ENCODE data around the gene KCNK10.
A peak's percentile ranks its signal among the peaks of the same experiment; 100 is the strongest.

KCNK10 gene

DNA sequence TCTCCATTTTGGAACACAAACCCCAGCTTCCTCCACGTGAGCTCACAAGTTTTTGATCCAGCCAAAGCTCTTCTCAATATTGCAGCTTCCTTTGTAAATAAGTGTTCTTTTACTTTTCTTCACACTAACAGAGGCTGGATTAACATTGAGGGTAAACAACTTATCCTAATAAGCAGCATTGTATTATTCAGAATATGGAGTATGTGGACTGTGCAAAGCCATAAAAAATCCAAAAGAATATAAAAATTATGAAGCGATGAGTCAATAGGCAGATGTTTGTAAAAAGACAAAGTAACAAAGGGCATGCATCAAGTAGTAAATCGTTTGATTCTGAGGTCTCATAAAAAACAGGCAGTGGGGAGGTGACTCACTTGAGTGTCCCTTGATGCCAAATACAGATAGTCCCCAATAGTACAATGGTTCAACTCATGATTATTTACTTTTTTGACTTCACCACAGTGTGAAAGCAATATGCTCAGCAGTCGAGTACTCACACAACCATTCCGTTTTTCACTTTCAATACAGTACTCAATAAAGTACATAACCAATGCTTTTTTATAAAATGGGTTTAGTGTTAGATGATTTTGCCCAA, 23.1 kb upstream of the KCNK10 start:
- H4K20me1 ChIP-seq: no peaks in the 10 kb centered on the region
- H3K27me3 ChIP-seq: no peaks in the 10 kb centered on the region
- no peaks in the 10 kb centered on the region for H3K36me3 ChIP-seq
- no peak for TF ChIP-seq Cebpa-rat (IDR thresholded peaks at IDR 0.05)
- H3K4me1 ChIP-seq: 0 out of 2 replicates have a peak, but pooled peaks cover 7% of the 10 kb centered on the region
- no peak overlapping the region for H3K27ac ChIP-seq
- no peak overlapping the region for H3K9ac ChIP-seq
- H3K4me3 ChIP-seq: no peak overlapping the region
- H3K4me2 ChIP-seq: no peak overlapping the region
- no peaks in the 10 kb centered on the region for H3K9me3 ChIP-seq

DNA sequence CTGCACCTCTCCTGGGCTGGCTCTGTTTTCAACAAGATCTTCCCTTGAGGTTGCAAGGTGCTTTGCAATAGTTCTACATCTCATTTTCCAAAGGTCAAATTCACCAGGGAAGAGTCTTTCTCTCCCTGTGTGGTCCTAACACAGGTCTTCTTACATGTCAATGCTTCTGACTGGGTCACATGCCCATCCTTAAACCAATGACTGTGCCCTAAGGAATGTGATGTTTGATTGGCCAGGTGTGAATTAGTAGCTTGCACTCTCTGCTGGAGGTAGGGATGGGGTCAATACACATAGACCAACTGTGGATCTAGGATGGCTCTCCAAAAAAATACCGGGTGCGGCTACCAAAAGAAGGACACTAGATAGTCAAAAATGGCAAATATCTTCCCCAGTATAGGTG, 19.9 kb upstream of the KCNK10 start:
- Histone ChIP-seq H3K9me3 (no peaks in the 10 kb centered on the region), H3K36me3 (no peaks in the 10 kb centered on the region), H3K4me1 (no peaks in the 10 kb centered on the region), H3K4me3 (no peak overlapping the region), H3K27me3 (no peaks in the 10 kb centered on the region), H3K9ac (no peak overlapping the region), H3K4me2 (no peak overlapping the region), H4K20me1 (no peaks in the 10 kb centered on the region), H3K27ac (no peak overlapping the region)
- TF ChIP-seq Cebpa-rat (IDR thresholded peaks at IDR 0.05): no peak

DNA sequence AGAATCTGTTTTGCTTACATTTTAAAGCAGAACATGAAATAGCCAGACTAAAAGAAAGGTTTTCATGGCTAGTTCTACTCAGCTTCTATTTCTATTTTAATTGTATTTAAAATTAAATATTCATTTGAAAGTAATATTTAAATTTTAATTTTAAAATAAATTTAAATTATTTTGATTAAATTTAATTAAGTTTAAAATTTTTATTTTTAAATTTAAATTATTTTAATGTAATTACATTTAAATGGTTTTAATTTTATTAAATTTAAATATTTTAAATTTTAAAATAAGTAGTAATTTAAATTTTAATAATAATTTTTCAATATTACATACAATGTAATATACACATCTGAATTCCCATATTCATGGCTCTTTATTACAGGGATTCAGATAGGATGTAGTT, 17.3 kb upstream of the KCNK10 start:
- Histone ChIP-seq H3K9me3 (no peaks in the 10 kb centered on the region), H3K9ac (no peak overlapping the region), H3K4me3 (no peak overlapping the region), H4K20me1 (no peaks in the 10 kb centered on the region), H3K27ac (no peak overlapping the region), H3K4me2 (no peak overlapping the region), H3K4me1 (no peaks in the 10 kb centered on the region), H3K27me3 (no peaks in the 10 kb centered on the region), H3K36me3 (no peaks in the 10 kb centered on the region)
- no peak for TF ChIP-seq Cebpa-rat (IDR thresholded peaks at IDR 0.05)

DNA sequence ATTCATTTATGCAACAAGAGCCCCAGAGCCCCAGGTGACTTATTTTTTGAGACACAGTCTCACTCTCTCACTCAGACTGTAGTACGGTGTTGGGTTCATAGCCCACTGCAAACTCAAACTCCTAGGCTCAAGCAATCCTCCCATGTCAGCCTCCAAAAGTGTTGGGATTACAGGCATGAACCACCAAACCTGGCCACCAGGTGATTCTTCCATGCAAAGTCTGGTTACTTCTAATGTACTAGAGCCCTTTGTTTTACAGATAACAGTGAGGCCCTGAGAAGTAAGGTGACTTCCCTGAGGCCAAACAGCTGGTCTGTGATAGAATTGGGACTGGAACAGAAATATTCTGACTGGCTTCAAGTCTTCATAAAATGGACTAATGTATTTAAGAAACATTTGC, 10.0 kb upstream of the KCNK10 start:
- Histone ChIP-seq H3K27ac (no peak overlapping the region), H3K27me3 (peaks cover 2% of the 10 kb centered on the region; the same call in 1 of the 2 replicates), H3K36me3 (no peaks in the 10 kb centered on the region), H3K4me1 (peaks cover 8% of the 10 kb centered on the region), H3K4me3 (no peak overlapping the region), H3K4me2 (no peak overlapping the region), H3K9me3 (0 out of 2 replicates have a peak, but pooled peaks cover 2% of the 10 kb centered on the region), H4K20me1 (no peaks in the 10 kb centered on the region), H3K9ac (no peak overlapping the region)
- no peak for TF ChIP-seq Cebpa-rat (IDR thresholded peaks at IDR 0.05)

DNA sequence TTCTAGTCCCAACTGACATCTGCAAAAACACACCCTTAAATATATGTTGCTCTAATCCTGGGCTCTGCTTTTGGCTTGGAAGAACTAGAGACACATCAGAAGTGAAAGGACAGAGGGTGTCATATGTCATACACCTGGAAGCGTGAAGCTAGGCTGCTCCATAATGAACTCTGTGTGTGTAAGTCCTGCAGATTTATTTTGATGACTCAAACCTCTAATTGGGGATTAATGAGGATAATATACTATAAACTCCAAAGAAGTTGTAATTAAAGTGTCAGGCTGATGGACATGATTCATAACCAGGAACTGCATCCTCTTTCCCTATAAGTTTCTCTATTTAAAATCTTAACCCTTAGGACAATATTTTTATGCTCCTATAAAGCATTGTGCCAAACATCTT, 4.4 kb upstream of the KCNK10 start:
- 0 out of 2 replicates have a peak, but pooled peaks cover 4% of the 10 kb centered on the region for H3K9me3 ChIP-seq
- H3K4me2 ChIP-seq: no peak overlapping the region
- TF ChIP-seq Cebpa-rat (IDR thresholded peaks at IDR 0.05): no peak
- no peaks in the 10 kb centered on the region for H3K36me3 ChIP-seq
- H3K27ac ChIP-seq: no peak overlapping the region
- H3K4me3 ChIP-seq: no peak overlapping the region
- H3K27me3 ChIP-seq: peaks cover 51% of the 10 kb centered on the region
- H4K20me1 ChIP-seq: no peaks in the 10 kb centered on the region
- peaks cover 21% of the 10 kb centered on the region for H3K4me1 ChIP-seq
- H3K9ac ChIP-seq: no peak overlapping the region

DNA sequence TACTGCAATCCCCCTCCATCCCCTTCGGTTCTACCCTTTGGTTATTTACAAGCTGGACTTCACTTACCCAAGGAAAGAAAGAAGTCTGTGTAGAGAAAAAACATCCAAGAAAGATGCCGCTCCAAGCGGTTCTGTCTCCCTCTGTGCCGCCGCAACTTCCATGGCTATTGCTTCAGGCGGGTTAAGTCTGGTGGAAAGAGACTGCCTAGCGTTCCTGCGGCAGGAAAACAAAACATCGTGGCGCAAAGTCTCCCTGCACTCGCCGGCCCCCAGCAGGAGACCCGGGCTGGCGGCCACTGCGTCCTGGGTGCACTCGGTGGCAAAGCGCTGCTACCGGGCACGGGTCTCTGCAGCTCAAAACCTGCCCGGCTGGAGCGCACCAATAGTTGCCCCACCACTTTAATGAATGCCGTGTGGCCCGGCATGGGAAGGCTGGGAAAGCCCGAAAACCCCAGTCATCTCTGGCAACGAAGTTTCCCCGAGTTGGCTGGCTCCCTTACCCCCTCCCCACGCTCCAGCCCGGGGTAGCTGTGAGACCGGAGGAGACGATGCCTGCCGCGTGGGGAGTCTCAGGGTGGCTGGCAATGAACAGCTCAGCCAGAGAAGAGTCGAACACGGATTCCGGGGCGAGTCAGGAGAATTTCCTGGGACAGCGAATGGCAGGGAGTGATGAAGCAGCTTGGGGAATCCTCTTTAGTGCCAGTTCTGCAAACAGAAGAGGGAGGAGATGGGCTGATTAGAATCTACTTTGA, 3.5 kb upstream of the KCNK10 start:
- H3K9ac ChIP-seq: no peak overlapping the region
- H3K27me3 ChIP-seq: peaks cover 61% of the 10 kb centered on the region
- H3K4me1 ChIP-seq: peaks cover 27% of the 10 kb centered on the region
- H3K27ac ChIP-seq: no peak overlapping the region
- H3K36me3 ChIP-seq: no peaks in the 10 kb centered on the region
- 0 out of 2 replicates have a peak, but pooled peaks cover 4% of the 10 kb centered on the region for H3K9me3 ChIP-seq
- peak overlapping the region; percentile 7; the same call in 1 of the 2 replicates for H3K4me2 ChIP-seq
- H4K20me1 ChIP-seq: 0 out of 2 replicates have a peak, but pooled peaks cover 2% of the 10 kb centered on the region
- TF ChIP-seq Cebpa-rat (IDR thresholded peaks at IDR 0.05): no peak
- no peak overlapping the region for H3K4me3 ChIP-seq

DNA sequence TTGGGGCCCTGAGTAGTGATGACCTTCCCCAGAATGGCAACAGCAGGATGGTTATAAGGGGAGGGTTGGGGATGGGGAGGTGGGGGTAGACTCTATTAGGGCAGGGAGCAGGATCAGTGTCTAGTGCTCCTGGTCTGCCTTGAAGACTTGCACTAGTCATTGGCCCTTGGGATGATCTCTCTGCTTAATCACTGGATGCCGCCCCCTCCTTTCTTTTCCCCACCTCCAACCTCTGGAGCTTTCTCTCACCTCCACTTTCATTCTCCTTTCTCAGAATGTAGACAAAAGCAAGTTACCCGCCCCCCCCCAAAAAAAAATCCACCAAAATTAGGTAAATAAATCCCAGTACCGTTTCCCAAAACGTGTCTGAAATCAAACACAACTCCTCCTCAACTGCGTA, 2.8 kb upstream of the KCNK10 start:
- no peak overlapping the region for H3K4me3 ChIP-seq
- H3K27ac ChIP-seq: no peak overlapping the region
- H3K36me3 ChIP-seq: no peaks in the 10 kb centered on the region
- peaks cover 25% of the 10 kb centered on the region for H3K4me1 ChIP-seq
- no peak for TF ChIP-seq Cebpa-rat (IDR thresholded peaks at IDR 0.05)
- H3K4me2 ChIP-seq: 0 out of 2 replicates have a peak overlapping the region, but pooled peaks have one; percentile 7
- H3K9ac ChIP-seq: no peak overlapping the region
- 0 out of 2 replicates have a peak, but pooled peaks cover 4% of the 10 kb centered on the region for H3K9me3 ChIP-seq
- 0 out of 2 replicates have a peak, but pooled peaks cover 8% of the 10 kb centered on the region for H4K20me1 ChIP-seq
- H3K27me3 ChIP-seq: peaks cover 61% of the 10 kb centered on the region

DNA sequence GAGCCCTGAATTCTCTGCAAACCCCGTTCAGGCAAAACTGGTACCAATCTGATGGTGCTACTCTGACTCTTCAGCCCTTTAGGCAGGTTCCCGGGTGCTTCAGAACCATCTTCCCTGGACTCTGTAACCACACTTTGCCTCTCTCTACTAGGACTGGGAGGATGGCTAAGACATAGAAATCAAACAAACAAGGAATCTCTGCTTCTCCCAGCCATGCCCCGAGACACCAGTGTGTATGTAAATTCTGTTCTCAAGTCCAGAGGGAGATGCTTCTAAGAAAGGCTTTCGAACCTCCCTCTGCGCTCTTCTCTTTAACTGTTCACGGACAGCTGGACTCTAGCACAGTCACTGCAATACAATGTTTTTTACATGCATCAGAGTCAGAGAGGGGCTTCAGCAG, 1.9 kb upstream of the KCNK10 start:
- peak overlapping the region; percentile 96; the same call in 1 of the 2 replicates for H3K4me2 ChIP-seq
- H3K9ac ChIP-seq: no peak overlapping the region
- H3K36me3 ChIP-seq: no peaks in the 10 kb centered on the region
- TF ChIP-seq Cebpa-rat (IDR thresholded peaks at IDR 0.05): no peak
- no peak overlapping the region for H3K27ac ChIP-seq
- H3K27me3 ChIP-seq: peaks cover 61% of the 10 kb centered on the region
- 0 out of 2 replicates have a peak, but pooled peaks cover 4% of the 10 kb centered on the region for H3K9me3 ChIP-seq
- H4K20me1 ChIP-seq: peaks cover 8% of the 10 kb centered on the region; the same call in 1 of the 2 replicates
- no peak overlapping the region for H3K4me3 ChIP-seq
- peaks cover 25% of the 10 kb centered on the region for H3K4me1 ChIP-seq

DNA sequence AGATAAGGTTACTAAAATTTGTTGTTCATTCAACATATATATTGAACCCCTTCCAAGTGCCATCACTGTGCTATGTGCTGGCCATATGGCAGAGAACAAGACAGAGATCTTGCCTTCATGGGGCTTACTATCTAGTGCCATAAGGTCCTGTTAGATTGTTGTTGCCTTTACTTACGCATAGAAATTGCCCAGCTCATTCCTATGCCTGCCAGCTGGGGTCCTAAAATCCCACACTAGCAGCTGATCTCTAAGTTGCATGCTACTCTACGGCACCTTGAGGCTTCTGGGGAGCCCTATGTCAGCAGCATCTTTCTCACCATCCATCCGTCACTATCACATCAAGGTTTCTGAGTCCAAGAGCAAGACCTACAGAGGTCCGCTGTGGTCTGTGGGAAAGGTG, 1.4 kb upstream of the KCNK10 start:
- H3K4me1 ChIP-seq: peaks cover 25% of the 10 kb centered on the region
- peaks cover 8% of the 10 kb centered on the region; the same call in 1 of the 2 replicates for H4K20me1 ChIP-seq
- peak overlapping the region; percentile 76 for H3K4me3 ChIP-seq
- no peak overlapping the region for H3K9ac ChIP-seq
- H3K36me3 ChIP-seq: no peaks in the 10 kb centered on the region
- 0 out of 2 replicates have a peak, but pooled peaks cover 4% of the 10 kb centered on the region for H3K9me3 ChIP-seq
- no peak for TF ChIP-seq Cebpa-rat (IDR thresholded peaks at IDR 0.05)
- H3K27me3 ChIP-seq: peaks cover 61% of the 10 kb centered on the region
- peak overlapping the region; percentile 96 for H3K4me2 ChIP-seq
- H3K27ac ChIP-seq: no peak overlapping the region
